Mucosa of descending colon (tissue), 3 donors: ENCODE data around the gene PAQR5. TPM values are rescaled to one million over a fixed set of nuclear protein-coding genes. Genes with fewer than 3 reads are reported as not detected.

Experiments used
- ATAC-seq: fragments of 200-7000 bp; cut with Tn5 transposase; one replicate; pipeline ENCODE4 v1.9.1; 2020; ENCODE audit warnings: mild to moderate bottlenecking, moderate library complexity
- DNase-seq, 3 donors: peaks; one replicate each; pipeline ENCODE4 v3.0.0-alpha.2; 2020
- H3K36me3 ChIP-seq: fragments of 200-600 bp; one replicate; pipeline ENCODE4 v1.8.0; 2021; ENCODE audit warnings: low read depth, mild to moderate bottlenecking
- H3K4me1 ChIP-seq: fragments of 200-600 bp; one replicate; pipeline ENCODE4 v1.8.0; 2021; ENCODE audit warnings: low read depth, mild to moderate bottlenecking
- H3K4me3 ChIP-seq: fragments of 200-600 bp; one replicate; pipeline ENCODE4 v1.8.0; 2021; ENCODE audit warnings: mild to moderate bottlenecking
- H3K9me3 ChIP-seq: fragments of 200-600 bp; one replicate; pipeline ENCODE4 v1.8.0; 2021; ENCODE audit warnings: mild to moderate bottlenecking
- intact Hi-C, 2 donors: fragments of 100-400 bp; cut with DNase I in 1 of 2; cut with micrococcal nuclease in 1 of 2; formaldehyde crosslinking; loops; one replicate each; pipeline versions ENCODE4 v1.11.0 to v1.11.1; 2022; cut with DNase I, micrococcal nuclease
- total RNA-seq, 3 donors: library from RNA; stranded (reverse); fragmentation: NEBNext Ultra II Directional in 2 of 3; extraction: Animal tissue kit (Norgen Biotek cat#: 25700) in 2 of 3; gene quantifications; one replicate each; pipeline versions ENCODE4 v1.2.1 to v1.2.4, GENCODE V29; 2021 to 2023
- TF ChIP-seq, protein P1 (sequence below): fragments of 200-600 bp; IDR thresholded peaks from one replicate; pipeline ENCODE4 v1.8.0; 2022; ENCODE audit warnings: antibody characterized with exemption, mild to moderate bottlenecking
- donor health status: DM: no; HTN: no; CAD: no; lungs with moderate emphysema.
- donor health status: DM: no; HTN: no; CAD: no.
- donor health status: DM: no; HTN: yes; CAD: no.

Gene PAQR5
- total RNA-seq, 3 donors from 2014 or later: 27.7 to 82.6 (median 37.7) TPM

DNA sequence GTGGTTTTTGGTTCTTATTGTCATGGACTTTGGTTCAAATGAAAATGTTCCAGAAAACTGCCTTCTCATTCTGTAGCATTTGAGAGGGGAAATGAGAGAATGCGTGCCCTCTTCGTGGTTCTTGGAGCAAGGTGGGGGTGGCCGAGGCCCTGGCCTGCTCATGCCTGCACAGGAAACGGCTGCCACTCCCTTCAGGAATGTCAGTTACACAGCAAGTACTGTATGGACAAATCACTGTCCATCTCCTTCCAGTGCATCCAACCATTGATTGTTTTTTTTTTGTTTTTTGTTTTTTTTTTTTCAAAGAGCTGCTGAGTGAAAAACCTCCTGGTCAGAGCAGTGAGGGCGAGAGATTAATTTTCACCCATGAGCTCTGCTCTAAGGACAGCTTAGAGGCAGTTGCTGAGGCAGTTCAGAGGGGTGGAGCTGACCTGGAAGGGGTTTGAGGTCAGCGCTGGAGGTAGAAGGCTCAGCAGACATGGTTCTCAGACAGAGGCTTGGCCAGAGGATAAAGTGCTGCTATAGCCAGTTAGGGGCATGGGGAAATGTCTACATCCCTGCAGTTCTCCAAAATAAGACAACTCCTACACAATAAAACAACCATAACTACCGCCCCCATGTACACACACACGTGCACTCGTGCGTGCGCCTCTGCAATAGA is 95.2 kb downstream of the PAQR5 start:
- intact Hi-C loops: no loop called here
- H3K36me3 ChIP-seq: no peaks in the 10 kb centered on the region
- DNase-seq (no peak), ATAC-seq (peak; percentile 26)
- H3K4me3 ChIP-seq: no peak overlapping the region
- H3K4me1 ChIP-seq: no peaks in the 10 kb centered on the region
- TF ChIP-seq, protein P1, sequence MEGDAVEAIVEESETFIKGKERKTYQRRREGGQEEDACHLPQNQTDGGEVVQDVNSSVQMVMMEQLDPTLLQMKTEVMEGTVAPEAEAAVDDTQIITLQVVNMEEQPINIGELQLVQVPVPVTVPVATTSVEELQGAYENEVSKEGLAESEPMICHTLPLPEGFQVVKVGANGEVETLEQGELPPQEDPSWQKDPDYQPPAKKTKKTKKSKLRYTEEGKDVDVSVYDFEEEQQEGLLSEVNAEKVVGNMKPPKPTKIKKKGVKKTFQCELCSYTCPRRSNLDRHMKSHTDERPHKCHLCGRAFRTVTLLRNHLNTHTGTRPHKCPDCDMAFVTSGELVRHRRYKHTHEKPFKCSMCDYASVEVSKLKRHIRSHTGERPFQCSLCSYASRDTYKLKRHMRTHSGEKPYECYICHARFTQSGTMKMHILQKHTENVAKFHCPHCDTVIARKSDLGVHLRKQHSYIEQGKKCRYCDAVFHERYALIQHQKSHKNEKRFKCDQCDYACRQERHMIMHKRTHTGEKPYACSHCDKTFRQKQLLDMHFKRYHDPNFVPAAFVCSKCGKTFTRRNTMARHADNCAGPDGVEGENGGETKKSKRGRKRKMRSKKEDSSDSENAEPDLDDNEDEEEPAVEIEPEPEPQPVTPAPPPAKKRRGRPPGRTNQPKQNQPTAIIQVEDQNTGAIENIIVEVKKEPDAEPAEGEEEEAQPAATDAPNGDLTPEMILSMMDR: no peak
- no peaks in the 10 kb centered on the region for H3K9me3 ChIP-seq

DNA sequence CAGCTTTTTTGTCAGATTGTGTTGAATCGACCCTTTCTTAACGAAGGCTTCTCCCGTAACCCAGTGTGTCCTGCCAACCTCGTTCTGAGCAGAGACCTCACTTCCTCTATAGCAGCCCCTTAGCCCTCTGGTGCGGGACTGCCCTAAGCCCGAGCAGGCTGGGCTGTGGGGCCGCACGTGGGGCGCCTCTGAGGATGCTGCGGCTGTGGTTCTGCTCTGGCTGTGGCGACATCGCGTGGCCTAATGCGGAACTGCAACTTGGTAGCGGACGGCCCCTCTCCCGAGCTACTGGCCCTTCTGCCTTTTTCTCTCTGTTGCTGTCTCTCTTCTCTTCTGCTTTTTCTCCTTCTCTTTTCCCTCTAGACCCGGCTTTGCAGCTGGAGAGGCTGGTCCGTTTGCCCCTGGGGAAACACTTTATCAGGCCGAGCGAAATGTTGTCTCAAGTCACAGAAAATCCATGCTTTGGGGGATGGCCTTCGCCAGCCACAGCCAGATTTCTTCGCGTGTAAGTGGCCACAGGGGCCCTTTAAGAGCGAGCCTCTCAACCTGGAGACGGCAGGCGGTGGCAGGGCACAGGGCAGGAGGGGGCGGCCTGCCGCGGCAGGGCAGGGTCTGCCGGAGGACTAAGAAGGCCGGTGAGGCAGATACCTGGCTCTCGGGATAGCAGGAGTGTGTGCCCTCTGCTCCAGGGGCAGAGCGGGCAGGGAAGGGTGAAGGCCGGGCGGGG is 96.0 kb downstream of the PAQR5 start:
- Histone ChIP-seq H3K9me3 (no peaks in the 10 kb centered on the region), H3K36me3 (no peaks in the 10 kb centered on the region), H3K4me1 (no peaks in the 10 kb centered on the region), H3K4me3 (no peak overlapping the region)
- peak; percentile 79 to 88 (median 87) for DNase-seq
- TF ChIP-seq, protein P1: peak; percentile 94
- peak; percentile 92 for ATAC-seq
- intact Hi-C loops: loop anchor here (5.0 kb wide), 1 partner anchor 337 kb away; no protein-coding TSS in a partner anchor

DNA sequence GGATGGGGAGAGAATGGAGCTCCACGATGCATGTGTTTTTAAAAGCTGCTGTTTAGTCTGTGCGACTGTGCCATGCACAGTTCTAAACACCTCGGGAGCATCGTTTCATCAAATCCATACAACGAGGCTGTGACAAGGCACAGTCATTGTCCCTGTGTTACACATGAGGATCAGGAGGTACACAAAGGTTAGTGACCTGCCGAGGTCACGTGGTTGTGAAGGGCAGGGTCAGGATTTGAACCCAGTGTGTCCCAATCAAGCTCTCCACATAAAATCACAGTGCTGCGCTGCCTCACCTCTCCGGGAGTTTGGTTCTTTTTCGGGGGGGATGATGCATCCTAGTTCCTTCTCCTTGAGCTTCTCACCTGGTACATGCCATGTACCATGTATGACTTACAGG is 96.7 kb downstream of the PAQR5 start:
- intact Hi-C loops: loop anchor here (5.0 kb wide), 1 partner anchor 338 kb away; no protein-coding TSS in a partner anchor
- H3K9me3 ChIP-seq: no peaks in the 10 kb centered on the region
- H3K36me3 ChIP-seq: no peaks in the 10 kb centered on the region
- TF ChIP-seq, protein P1: no peak
- DNase-seq (no peak), ATAC-seq (no peak)
- H3K4me3 ChIP-seq: no peak overlapping the region
- H3K4me1 ChIP-seq: no peaks in the 10 kb centered on the region

DNA sequence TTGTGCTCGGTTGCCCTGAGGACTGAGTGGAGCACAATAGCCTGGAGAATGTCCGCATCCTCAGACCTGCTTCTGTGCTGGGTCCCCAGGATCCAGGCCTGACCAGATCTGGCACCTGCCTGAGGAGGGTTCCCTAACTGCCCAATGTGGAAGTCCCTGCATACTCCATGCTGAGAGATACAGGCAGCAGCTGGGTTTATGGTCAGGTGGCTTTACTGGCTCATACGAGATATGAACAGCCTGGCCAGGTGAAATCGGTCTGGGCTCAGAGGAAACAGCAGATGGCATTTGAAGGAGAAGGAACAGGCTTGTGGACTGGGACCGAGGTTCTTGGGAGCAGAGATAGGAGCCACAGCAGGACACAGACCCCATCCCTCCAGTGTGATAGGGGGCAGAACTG is 97.3 kb downstream of the PAQR5 start:
- no peak for DNase-seq
- H3K4me3 ChIP-seq: no peak overlapping the region
- intact Hi-C loops: loop anchor here (5.0 kb wide), 1 partner anchor 339 kb away; no protein-coding TSS in a partner anchor
- TF ChIP-seq, protein P1: no peak
- no peaks in the 10 kb centered on the region for H3K36me3 ChIP-seq
- H3K4me1 ChIP-seq: no peaks in the 10 kb centered on the region
- no peaks in the 10 kb centered on the region for H3K9me3 ChIP-seq
- no peak for ATAC-seq

DNA sequence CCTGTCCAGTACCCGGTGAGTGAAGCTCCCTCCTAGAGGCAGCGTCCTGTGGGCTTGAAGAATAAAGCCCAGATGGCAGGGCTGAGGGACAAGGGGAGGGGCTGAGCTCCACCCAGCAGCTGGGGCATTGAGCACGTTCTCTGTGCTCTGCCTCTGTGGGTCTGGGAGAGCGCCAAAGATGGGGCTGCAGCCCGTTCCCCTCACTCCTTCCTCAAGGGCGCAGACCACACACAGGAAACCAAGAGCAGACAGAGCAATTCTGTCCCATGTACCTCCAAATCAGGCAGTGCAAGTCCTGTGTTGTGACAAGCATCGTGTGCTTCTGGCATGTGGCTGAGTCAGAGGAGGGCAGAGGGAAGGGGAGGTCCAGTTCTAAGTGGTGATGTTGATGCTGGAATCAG is 99.8 kb downstream of the PAQR5 start:
- H3K36me3 ChIP-seq: no peaks in the 10 kb centered on the region
- TF ChIP-seq, protein P1: no peak
- no peaks in the 10 kb centered on the region for H3K9me3 ChIP-seq
- intact Hi-C loops: loop anchor here (5.0 kb wide), 1 partner anchor 341 kb away; no protein-coding TSS in a partner anchor
- no peak for ATAC-seq
- H3K4me3 ChIP-seq: no peak overlapping the region
- DNase-seq: no peak
- H3K4me1 ChIP-seq: no peaks in the 10 kb centered on the region
